ENCODE results near the gene ACAD11. TPM values are rescaled to one million over a fixed set of nuclear protein-coding genes. Genes with fewer than 3 reads are reported as not detected.

ACAD11 gene
- total RNA-seq, 1 experiment from 2014 or later, result 15.4 TPM

DNA sequence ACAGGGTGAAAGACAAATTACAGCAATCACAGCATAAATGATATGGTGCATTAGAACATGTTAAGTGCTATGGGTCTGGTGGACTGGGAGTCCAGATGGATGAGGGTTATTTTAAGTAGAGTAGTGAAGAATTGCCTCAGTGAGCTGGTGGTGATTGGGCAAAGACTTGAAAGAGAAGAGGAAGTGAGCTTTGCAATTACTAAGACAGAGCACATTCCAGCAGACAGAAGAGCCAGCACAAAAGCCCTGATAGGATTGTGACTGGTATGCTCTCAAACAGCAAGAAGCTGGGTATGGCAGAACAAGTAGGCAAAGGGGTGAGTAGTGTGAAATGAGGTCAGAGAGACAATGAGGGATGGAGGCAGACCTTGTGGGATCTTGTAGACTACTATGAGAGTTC, 64.6 kb downstream of the ACAD11 start:
- no TSS peak for BruUV-seq (replicated peaks)
- ATAC-seq (no peak), DNase-seq (ENCODE audit: low read depth, low spot score) (no peak)
- TF ChIP-seq SIN3A (IDR thresholded peaks at IDR 0.05; ENCODE audit: borderline replicate concordance, insufficient read depth, low read depth, low read length) (no peak), POLR2AphosphoS5 (IDR thresholded peaks at IDR 0.05; ENCODE audit: low read depth, low read length) (no peak), TCF7L2 (IDR thresholded peaks at IDR 0.05; ENCODE audit: low read depth, low read length) (no peak)
- TF ChIP-seq, protein P1, sequence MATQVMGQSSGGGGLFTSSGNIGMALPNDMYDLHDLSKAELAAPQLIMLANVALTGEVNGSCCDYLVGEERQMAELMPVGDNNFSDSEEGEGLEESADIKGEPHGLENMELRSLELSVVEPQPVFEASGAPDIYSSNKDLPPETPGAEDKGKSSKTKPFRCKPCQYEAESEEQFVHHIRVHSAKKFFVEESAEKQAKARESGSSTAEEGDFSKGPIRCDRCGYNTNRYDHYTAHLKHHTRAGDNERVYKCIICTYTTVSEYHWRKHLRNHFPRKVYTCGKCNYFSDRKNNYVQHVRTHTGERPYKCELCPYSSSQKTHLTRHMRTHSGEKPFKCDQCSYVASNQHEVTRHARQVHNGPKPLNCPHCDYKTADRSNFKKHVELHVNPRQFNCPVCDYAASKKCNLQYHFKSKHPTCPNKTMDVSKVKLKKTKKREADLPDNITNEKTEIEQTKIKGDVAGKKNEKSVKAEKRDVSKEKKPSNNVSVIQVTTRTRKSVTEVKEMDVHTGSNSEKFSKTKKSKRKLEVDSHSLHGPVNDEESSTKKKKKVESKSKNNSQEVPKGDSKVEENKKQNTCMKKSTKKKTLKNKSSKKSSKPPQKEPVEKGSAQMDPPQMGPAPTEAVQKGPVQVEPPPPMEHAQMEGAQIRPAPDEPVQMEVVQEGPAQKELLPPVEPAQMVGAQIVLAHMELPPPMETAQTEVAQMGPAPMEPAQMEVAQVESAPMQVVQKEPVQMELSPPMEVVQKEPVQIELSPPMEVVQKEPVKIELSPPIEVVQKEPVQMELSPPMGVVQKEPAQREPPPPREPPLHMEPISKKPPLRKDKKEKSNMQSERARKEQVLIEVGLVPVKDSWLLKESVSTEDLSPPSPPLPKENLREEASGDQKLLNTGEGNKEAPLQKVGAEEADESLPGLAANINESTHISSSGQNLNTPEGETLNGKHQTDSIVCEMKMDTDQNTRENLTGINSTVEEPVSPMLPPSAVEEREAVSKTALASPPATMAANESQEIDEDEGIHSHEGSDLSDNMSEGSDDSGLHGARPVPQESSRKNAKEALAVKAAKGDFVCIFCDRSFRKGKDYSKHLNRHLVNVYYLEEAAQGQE (IDR thresholded peaks at IDR 0.05; ENCODE audit: insufficient read depth in 1 of 2, low read depth in 2 of 2, low read length in 1 of 2), result no peak
- TF ChIP-seq, protein P2, sequence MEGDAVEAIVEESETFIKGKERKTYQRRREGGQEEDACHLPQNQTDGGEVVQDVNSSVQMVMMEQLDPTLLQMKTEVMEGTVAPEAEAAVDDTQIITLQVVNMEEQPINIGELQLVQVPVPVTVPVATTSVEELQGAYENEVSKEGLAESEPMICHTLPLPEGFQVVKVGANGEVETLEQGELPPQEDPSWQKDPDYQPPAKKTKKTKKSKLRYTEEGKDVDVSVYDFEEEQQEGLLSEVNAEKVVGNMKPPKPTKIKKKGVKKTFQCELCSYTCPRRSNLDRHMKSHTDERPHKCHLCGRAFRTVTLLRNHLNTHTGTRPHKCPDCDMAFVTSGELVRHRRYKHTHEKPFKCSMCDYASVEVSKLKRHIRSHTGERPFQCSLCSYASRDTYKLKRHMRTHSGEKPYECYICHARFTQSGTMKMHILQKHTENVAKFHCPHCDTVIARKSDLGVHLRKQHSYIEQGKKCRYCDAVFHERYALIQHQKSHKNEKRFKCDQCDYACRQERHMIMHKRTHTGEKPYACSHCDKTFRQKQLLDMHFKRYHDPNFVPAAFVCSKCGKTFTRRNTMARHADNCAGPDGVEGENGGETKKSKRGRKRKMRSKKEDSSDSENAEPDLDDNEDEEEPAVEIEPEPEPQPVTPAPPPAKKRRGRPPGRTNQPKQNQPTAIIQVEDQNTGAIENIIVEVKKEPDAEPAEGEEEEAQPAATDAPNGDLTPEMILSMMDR (IDR thresholded peaks at IDR 0.05), result no peak
- Histone ChIP-seq H3K9me3 (ENCODE audit: control insufficient read depth, insufficient read depth, low read depth, low read length) (no peaks in the 10 kb centered on the region), H3K36me3 (ENCODE audit: control insufficient read depth, insufficient read depth, low read length) (no peaks in the 10 kb centered on the region), H3K27ac (ENCODE audit: low read length) (no peak overlapping the region), H3K4me1 (ENCODE audit: control insufficient read depth, insufficient read depth, low read length) (no peaks in the 10 kb centered on the region), H3K4me3 (ENCODE audit: low read depth in 2 of 2, low read length in 2 of 2) (no peak overlapping the region), H3K27me3 (ENCODE audit: control insufficient read depth, insufficient read depth, low read length) (no peaks in the 10 kb centered on the region)
- ChIA-PET POLR2A (no interaction called here), CTCF (no interaction called here)
- in situ Hi-C loops (cut with HindIII; ENCODE audit: low pct_unique_long_range_greater_than_20kb, low sequenced_read_pairs), result no loop called here
- intact Hi-C loops (cut with micrococcal nuclease; ENCODE audit: unreplicated experiment), result no loop called here

DNA sequence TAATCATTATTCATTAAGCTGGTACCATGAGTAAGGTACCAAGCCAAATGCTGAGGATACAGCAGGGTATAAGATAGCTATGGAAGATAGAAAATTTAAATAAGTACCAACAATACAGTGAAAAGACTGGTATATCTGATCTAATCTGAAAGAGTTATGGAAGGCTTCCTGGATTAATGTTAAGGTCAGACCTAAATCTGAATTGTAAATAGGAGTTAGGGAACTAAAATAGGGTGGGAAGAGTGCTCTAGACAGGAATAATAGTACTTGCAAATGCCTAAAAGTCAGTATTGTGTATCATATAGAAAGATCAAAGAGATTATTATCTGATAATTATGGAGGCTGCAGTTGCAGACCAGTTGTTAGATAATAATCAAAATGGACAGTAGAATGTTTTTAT, 65.1 kb downstream of the ACAD11 start:
- Histone ChIP-seq H3K27ac (ENCODE audit: low read length) (no peak overlapping the region), H3K4me3 (ENCODE audit: low read depth in 2 of 2, low read length in 2 of 2) (no peak overlapping the region), H3K27me3 (ENCODE audit: control insufficient read depth, insufficient read depth, low read length) (no peaks in the 10 kb centered on the region), H3K9me3 (ENCODE audit: control insufficient read depth, insufficient read depth, low read depth, low read length) (no peaks in the 10 kb centered on the region), H3K36me3 (ENCODE audit: control insufficient read depth, insufficient read depth, low read length) (no peaks in the 10 kb centered on the region), H3K4me1 (ENCODE audit: control insufficient read depth, insufficient read depth, low read length) (no peaks in the 10 kb centered on the region)
- in situ Hi-C loops (cut with HindIII; ENCODE audit: low pct_unique_long_range_greater_than_20kb, low sequenced_read_pairs), result no loop called here
- intact Hi-C loops (cut with micrococcal nuclease; ENCODE audit: unreplicated experiment), result no loop called here
- ChIA-PET CTCF (no interaction called here), POLR2A (no interaction called here)
- TF ChIP-seq POLR2AphosphoS5 (IDR thresholded peaks at IDR 0.05; ENCODE audit: low read depth, low read length), result no peak
- TF ChIP-seq, protein P1 (IDR thresholded peaks at IDR 0.05; ENCODE audit: insufficient read depth in 1 of 2, low read depth in 2 of 2, low read length in 1 of 2), result no peak
- TF ChIP-seq, protein P2 (IDR thresholded peaks at IDR 0.05), result no peak
- no peak for TF ChIP-seq SIN3A (IDR thresholded peaks at IDR 0.05; ENCODE audit: borderline replicate concordance, insufficient read depth, low read depth, low read length)
- no peak for TF ChIP-seq TCF7L2 (IDR thresholded peaks at IDR 0.05; ENCODE audit: low read depth, low read length)
- DNase-seq (ENCODE audit: low read depth, low spot score) (no peak), ATAC-seq (no peak)
- BruUV-seq (replicated peaks), result no TSS peak
